GM10248 (cell line): Measurements from ENCODE around the gene LCMT1.
"Not testable (repeated sequence)": the region's sequence is repeated elsewhere in the genome, so short reads cannot be mapped to it uniquely, and the experiment has no call there.

Experiments
- CTCF ChIA-PET: fragments of 300-600 bp; sonication (Branson Sonifier 250); formaldehyde crosslinking; extraction: SDS; loops from one replicate; lab custom pipeline; 2021; ENCODE audit warnings: antibody characterized with exemption; lab: Yijun Ruan, JAX
- POLR2A ChIA-PET: fragments of 350-650 bp; sonication (Branson Sonifier 250); formaldehyde crosslinking; extraction: SDS; loops from one replicate; lab custom pipeline; 2020; ENCODE audit warnings: antibody characterized with exemption; lab: Yijun Ruan, JAX
- DNase-seq: peaks from one replicate; pipeline ENCODE4 v3.0.0; 2012; ENCODE audit errors: extremely low spot score
- TF ChIP-seq, protein P1 (sequence below): IDR thresholded peaks from 2 replicates; pipeline ENCODE4 v1.5.1; 2012; ENCODE audit warnings: mild to moderate bottlenecking, low read depth; ENCODE audit errors: extremely low read depth, missing control alignments, control extremely low read depth

The LCMT1 gene

DNA sequence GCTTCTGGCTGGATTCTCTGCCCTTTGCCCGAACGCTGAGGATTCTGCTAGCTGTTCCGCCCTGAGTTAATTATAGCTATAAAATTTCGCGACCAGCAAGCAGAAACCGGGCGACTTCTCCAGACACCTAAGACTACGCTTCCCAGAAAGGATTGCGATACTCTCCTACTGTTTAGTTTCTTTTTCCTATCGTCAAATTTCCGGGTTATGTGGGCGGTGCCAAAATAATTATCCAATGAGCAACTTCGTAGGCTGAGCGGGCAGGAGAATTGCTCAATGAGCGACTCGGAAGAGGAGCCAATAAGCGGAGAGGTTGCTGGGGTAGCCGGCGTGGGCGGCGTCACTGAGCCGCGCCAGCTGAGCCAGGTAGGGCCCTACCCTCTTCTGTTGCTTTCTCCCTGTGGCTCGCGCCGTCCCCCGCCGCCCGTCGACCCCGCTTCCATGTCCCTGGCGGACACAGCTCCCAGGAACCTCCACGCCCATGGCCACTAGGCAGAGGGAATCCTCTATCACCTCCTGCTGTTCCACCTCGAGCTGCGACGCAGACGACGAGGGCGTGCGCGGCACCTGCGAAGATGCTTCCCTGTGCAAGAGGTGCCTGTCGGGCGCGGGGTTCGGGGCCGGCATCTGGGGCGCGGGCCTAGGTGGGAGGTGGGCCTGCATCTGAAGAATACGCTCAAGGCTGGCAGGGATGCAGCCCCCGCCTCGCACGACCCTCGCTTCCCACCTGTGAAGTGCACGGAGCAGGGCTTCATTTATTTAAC is at the start of gene LCMT1:
TSS of gene LCMT1 (plus strand) at position 340 of the 764 bp plus-strand sequence. CDS start at position 482, 142 bp downstream.
- TF ChIP-seq, protein P1, sequence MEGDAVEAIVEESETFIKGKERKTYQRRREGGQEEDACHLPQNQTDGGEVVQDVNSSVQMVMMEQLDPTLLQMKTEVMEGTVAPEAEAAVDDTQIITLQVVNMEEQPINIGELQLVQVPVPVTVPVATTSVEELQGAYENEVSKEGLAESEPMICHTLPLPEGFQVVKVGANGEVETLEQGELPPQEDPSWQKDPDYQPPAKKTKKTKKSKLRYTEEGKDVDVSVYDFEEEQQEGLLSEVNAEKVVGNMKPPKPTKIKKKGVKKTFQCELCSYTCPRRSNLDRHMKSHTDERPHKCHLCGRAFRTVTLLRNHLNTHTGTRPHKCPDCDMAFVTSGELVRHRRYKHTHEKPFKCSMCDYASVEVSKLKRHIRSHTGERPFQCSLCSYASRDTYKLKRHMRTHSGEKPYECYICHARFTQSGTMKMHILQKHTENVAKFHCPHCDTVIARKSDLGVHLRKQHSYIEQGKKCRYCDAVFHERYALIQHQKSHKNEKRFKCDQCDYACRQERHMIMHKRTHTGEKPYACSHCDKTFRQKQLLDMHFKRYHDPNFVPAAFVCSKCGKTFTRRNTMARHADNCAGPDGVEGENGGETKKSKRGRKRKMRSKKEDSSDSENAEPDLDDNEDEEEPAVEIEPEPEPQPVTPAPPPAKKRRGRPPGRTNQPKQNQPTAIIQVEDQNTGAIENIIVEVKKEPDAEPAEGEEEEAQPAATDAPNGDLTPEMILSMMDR, result no peak
- peak; percentile 96 for DNase-seq
- ChIA-PET CTCF (interaction anchor here (0.8 to 5.4 kb wide), 4 partner anchors 15 to 114 kb away, joined by 3 to 19 read pairs (median 4); no protein-coding TSS in a partner anchor), POLR2A (interaction anchor here (0.5 kb wide), 1 partner anchor 63 kb away, joined by 3 read pairs; no protein-coding TSS in a partner anchor)

DNA sequence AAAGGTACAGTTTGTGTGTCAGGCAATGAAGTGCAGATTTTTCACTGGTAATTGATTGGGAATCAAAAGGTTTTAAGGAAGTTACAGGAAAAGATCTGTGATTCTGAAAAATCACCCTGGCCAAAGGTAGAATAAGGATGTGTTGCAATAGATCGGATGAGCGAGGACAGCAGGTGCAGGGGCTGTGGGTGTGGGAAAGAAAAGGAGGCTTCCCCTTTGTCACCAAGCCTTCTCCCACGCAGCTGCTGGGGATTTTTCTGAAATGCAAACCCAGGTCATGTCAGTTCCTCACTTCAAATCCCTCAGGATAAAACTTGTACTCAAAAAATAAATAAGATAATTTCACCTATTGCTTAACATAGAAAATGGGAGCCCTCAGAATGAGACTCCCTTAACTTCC is 48.4 kb upstream of the LCMT1 start:
- ChIA-PET POLR2A (no interaction called here), CTCF (interaction anchor here (0.9 to 1.4 kb wide), 4 partner anchors 11 to 163 kb away, joined by 3 to 5 read pairs (median 4); no protein-coding TSS in a partner anchor)
- TF ChIP-seq, protein P1, result no peak
- peak; percentile 55 for DNase-seq

DNA sequence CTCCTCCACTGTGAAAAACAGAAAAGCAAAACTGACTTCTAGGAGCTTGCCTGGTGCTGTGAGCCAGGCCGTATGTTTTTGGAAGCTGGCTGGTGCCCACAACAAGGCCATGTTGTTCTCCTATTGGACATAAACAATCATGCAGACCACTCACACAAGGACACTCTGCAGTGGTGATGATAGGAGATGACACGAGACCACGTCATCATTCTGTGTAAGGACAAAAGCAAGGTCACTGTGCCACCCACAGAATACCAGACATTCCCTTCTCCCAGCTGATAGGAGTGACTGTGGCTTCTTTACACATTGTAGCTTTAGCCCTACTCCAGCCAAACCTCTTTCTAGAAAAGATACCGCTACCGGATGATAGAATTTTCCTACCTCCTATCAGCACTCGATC is 47.7 kb upstream of the LCMT1 start:
- DNase-seq, result no peak
- ChIA-PET POLR2A (interaction anchor here (0.6 kb wide), 1 partner anchor 47 kb away, joined by 5 read pairs; no protein-coding TSS in a partner anchor), CTCF (interaction anchor here (0.9 to 1.4 kb wide), 4 partner anchors 11 to 162 kb away, joined by 3 to 5 read pairs (median 4); no protein-coding TSS in a partner anchor)
- TF ChIP-seq, protein P1, result no peak

DNA sequence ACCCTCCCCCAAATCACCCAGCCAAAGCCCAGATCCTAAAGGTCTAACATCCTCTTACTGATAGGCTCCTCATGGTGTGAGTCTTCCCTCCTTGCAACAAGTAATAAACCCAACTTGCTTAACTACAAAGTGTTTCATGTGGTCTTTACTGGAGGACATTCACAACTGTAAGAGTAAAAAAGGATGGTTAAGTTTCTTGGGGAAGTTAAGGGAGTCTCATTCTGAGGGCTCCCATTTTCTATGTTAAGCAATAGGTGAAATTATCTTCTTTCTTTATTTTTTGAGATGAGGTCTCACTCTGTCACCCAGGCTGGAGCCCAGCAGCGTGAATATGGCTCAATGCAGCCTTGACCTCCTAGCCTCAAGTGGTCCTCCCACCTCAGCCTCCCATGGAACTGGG is 47.3 kb upstream of the LCMT1 start:
- POLR2A ChIA-PET, DNase-seq: not testable (repeated sequence)
- CTCF ChIA-PET, result interaction anchor here (0.9 to 1.4 kb wide), 5 partner anchors 12 to 161 kb away, joined by 3 to 5 read pairs (median 4); no protein-coding TSS in a partner anchor

DNA sequence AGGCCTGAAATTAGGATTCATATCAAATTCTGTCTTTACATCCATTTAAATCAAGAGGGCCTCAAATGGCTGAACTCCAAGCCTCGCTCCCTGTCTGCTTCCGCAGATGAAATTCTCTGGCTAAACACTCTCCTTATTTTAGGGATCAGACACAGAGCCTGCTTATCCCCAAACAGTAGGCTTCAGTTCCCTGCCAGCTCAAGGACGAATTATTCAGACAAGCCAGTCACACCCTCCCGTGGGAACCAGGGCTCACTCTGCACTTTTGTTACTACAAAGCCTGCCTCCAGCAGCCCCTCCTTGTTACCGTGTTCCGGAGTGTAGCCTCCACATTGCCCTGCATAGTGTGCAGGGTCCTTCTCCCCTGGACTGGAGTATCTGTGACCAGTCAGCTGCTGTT is 46.6 kb upstream of the LCMT1 start:
- ChIA-PET POLR2A (no interaction called here), CTCF (interaction anchor here (1.0 to 3.2 kb wide), 3 partner anchors 14 to 160 kb away, joined by 3 to 19 read pairs (median 4); partner anchors contain the start of gene LCMT1)
- TF ChIP-seq, protein P1, result no peak
- DNase-seq, result no peak

DNA sequence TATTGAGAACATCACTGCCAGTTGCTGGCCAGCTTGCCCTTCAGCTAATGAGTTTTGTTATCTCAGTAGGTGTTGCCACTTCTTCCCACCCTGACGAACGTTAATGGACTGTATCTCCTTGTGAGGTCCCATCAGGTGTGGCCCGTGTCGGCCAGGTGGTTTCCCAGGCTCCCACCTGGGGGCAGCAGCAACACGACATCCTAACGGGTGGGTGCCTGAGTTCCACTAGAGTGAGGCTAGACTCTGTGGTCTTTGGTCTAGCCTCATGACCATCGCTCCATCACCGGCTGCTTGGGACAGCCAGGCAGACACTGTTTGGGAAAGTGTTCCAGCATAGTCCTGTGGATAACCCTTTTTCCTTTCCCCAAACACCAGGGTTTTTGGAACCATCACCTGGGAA is 45.6 kb upstream of the LCMT1 start:
- ChIA-PET POLR2A (no interaction called here), CTCF (interaction anchor here (0.8 to 3.2 kb wide), 4 partner anchors 13 to 159 kb away, joined by 3 to 19 read pairs (median 4); partner anchors contain the start of gene LCMT1)
- TF ChIP-seq, protein P1, result peak; percentile 36
- peak; percentile 59 for DNase-seq
